Medulla oblongata (tissue), 1 donor: ENCODE results near the gene TICRR.

Source experiments
- DNase-seq: peaks from one replicate; pipeline ENCODE4 v3.0.0-alpha.2; 2015; ENCODE audit errors: extremely low spot score

Gene TICRR

DNA sequence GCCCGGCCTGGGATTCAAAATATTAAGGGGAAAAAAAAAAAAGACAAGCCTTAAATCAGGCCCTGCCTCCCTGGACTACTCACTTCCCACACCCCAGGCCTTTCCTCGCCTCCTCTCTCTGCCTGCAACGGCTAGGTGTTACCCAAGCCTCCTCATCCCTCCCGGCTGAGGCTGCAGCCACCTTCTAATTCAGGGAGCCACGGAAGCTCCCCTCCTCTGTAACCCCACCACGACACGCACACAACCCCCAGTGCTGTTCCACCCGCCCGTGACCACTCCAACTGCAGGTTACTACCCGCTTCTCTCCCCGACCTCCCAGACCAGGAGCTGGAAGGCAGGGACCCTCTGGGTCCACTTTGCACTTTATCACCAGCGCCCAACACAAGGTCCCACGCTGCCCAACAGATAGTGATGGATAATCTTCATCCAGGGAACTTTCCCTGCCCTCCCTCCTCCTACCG is 79.1 kb downstream of the TICRR start:
- no peak for DNase-seq

DNA sequence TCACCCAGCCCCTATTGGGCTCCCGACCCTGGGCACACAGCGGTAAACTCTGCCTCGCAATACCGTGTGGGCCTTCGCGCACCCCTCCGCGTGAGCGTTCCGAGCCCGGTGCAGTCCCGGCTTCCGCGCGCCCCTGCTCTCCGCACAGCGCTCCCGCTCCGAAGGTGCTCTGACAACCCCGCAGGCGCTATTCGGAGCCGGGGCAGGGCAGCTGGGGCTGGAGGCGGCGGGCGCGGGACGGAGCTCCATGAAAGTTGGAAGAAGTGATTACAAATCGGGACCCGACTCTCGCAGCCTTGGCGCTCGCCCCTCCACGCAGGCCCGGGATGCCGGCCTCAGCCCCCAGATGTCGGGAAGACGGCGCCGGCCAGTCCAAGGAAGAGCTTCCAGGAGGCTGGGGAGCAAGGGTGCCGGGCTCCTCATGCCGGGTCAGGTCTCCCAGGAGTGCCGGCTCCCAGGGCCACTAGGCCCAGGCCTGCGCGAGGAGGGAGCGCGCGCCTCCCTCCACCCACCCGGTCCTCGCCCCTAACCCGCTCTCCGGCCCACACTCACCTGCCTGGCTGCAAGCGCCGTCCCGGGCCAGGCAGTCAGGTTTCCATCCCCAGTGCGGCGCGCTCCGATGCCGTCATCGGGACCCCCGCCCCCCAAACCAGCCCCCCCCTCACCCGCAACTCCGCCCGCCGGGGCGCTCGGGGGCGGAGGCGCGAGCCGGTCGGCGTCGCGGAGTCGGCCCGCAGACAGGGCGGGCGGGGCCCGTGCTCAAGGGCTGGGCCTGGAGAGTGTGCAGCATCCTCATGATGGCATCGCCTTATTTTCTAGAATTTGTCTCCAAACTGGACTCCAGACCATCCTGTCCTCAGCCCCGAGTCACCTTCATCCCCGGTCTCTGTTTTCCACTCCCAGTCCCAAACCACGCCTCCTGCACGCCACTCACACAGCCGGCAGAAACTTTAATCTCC is 79.9 kb downstream of the TICRR start, which contains the start of gene KIF7:
KIF7 (minus strand) TSS at position 621 of the 959 bp plus-strand sequence. CDS start 2,537 bp downstream, outside the sequence.
- DNase-seq, result no peak

GRCh38 chr15:89656116-89656815 is 81.0 kb downstream of the TICRR start:
- no peak for DNase-seq

DNA sequence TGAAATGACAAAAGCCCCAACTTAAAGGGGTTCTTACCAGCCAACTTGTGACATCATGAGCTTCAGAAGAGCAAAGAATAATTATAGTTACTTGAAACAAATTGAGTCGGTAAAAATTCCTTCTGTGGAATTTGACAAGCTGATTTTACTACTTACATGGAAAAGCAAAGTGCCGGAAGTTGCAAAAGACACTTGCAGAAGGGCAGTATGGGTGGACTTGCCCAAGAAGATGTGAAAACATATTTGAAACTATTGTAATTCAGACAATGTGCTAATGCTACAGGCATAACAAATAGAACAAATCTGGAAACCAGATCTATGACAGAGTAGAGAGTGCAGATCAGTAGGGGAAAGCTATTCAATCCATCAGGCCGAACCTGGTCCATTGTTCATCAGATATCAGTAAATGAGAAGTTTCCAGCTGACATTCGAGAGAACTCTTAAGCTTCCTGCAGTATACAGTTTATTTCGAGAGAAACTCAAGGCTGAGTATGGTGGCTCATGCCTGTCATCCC is 82.5 kb downstream of the TICRR start:
- no peak for DNase-seq

DNA sequence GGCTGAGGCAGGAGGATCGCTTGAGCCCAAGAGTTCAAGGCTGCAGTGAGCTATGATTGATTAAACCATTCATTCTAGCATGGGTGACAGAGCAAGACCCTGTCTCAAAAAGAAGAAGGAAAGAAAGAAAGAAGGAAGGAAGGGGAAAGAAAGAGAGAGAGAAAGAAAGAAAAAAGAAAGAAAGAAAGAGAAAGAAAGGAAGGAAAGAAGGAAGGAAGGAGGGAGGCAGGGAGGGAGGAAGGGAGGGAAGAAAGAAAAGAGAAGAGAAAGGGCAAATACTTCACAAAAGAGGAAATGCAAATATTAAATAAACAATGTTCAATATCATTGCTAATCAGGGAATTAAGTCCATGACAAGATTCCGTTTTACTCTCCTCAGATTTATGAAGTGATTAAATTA is 84.0 kb downstream of the TICRR start:
- DNase-seq, result no peak

- DNase-seq, result no peak
These were observed 85.3 kb downstream of the TICRR start for GRCh38 chr15:89660556-89660955.

- DNase-seq, result no peak
These were observed 87.8 kb downstream of the TICRR start for GRCh38 chr15:89662893-89663626.

DNA sequence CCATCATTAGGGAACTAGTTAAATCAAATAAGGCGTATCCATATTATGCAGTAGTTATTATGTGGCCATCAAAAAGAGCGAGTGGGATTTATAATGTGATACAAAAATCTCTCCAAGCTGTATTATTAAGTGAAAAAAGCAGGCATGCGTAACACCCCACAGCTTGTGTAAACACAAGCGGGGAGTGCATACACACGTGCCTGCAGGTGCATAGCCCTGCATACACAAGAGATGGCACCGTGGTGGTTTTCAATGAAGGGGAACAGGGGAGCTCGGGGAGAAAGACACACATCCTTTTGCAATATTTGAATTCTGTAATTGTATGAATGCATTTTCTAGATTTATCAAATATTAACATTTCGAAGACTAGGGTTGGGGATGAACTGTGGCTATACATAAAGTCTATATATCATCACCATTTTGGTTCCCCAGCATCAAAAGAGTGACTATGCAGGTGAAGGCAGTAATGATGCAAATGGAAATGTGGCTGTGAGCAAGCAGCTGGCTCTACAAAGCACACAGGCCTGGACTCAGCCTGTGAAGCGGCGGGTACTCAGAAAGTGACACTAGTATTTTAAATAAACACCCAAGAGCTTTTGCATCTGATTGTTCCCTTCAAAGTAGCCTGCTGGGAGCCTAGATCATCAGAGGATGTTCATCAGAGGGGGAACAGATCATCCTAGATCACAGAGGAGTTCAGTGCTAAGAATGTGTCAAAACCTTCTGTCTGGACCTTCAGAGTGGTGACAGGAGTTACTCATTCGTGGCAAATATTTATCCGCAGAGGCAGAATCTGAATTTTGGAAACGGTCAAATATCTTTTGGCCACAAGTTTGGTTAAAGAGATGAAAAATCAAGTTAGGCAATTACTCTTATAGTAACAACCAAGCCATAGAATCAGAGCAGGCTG is 89.4 kb downstream of the TICRR start:
- no peak for DNase-seq

GRCh38 chr15:89665449-89666181 is 90.3 kb downstream of the TICRR start:
- DNase-seq, result no peak

GRCh38 chr15:89666184-89666857 is 91.1 kb downstream of the TICRR start:
- no peak for DNase-seq

DNA sequence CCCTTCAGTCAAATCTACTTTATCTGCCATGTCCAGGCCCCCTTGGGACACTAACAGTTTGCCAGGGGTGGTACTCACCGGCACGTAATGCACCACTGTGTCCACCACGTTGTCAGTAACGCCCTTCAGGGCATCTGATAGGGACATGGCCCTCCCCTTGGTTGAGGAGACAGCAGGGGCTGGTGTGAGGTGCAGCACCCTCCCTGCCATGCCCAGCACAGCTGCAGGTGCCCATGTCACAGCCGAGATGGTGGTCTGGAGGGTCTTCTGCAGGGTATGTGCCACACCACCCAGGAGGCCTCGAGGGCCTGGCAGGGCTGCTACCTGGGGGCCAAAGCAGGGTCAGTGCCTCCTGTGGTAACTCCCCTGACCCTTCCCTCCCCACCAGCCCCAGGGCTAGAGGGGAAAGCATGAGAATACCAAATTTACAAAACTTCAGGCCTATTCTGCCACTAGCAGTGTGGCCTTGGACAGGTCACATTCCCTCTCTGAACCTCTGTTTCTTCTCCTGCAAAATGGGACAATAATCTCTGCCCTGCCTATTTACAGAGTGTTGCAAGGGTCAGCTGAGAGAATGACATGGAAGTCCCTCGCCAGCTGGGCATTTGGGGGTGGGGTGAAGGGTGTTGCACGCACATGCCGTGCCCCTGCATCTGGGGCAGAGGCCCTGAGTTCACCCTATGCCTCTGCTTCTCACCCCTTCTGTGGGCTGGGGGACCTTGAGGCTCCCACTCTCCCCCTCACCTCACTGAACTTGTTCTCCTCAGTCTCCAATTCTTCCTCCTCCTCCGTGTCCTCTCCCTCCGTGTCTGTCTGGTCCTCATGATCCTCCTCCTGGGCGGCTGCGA is 91.8 kb downstream of the TICRR start:
- no peak for DNase-seq

- no peak for DNase-seq
These were observed 92.4 kb downstream of the TICRR start for GRCh38 chr15:89667706-89667960.

DNA sequence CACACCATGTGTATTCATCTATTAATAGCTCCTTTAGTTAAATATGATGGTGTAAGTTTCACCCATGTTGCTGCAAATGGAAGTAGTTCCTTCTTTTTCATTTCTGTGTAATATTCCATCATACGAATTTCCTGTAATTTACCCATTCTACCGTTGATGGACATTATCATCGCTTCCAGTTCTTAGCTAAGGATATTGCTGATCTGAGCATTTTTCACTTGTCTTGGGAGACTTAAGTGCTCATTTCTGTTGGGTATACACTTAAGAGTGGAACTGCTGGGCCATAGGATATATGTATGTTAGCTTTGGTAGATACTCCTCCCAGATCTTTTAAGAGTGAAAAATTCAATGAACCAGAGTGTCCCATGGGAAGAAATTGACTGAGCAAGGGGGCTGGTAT is 92.9 kb downstream of the TICRR start:
- no peak for DNase-seq

GRCh38 chr15:89669309-89669865 is 94.1 kb downstream of the TICRR start:
- DNase-seq, result no peak

- DNase-seq, result no peak
These were observed 94.7 kb downstream of the TICRR start for GRCh38 chr15:89669941-89670340.

DNA sequence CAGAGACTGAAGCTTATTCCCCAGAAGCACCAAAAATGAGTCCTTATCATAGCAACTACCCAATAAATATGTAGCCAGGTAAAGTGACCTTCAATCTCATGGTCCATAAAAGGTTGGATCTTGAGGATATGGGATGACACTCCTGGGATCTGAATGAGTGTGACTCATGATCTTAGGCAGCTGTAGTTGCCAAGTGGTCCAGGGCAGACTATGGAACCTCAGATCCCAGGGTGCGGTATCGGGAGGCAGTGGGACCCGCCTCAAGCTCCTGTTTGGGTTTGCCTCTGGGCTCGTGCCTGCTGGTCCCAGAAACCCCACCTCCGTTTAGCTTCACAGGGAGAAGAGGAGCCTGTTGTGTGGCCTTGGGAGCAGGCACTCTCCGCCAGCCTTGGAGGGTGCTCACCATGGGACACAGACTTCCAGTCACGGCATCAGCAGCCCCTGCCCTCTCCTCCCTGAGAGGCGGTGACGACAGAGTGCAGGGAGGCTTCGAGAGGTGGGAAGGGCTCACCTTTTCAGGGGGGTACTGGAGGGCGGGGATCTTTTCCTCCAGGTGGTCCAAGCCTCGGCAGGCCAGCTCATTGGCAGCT is 95.8 kb downstream of the TICRR start:
- DNase-seq, result no peak

DNA sequence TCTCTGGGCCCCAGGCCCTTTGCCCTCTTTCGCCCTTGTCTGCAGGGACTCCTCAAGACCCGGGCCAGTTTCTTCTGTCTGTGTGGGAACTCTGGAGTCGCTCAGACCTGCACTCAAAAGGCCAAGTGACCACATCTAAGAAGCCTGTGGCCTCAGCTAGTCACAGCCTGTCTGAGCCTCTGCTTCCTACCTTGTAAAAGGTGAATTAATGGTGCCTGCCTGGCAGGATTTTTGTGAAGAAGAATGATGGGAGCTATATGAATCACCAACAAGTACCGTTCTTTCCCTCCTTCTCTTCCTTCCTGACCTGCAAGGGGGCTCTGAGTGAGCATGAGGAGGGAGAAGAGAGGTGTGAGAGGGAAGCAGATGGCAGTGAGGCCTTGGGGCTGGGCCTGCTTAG is 96.4 kb downstream of the TICRR start:
- DNase-seq, result no peak
